HEK293 (cell line): ENCODE results near the gene DOCK9.

Source experiments
- CTCF ChIP-seq: fragments of 450-650 bp; formaldehyde crosslinking; IDR thresholded peaks from 2 replicates; pipeline ENCODE4 v1.5.1; 2016; ENCODE audit warnings: missing biosample characterization, missing genetic modification characterization
- OVOL3 ChIP-seq: fragments of 450-650 bp; formaldehyde crosslinking; IDR thresholded peaks from 2 replicates; pipeline ENCODE4 v1.5.1; 2016; ENCODE audit warnings: missing biosample characterization, missing genetic modification characterization
- SP2 ChIP-seq: fragments of 450-650 bp; formaldehyde crosslinking; IDR thresholded peaks from 2 replicates; pipeline ENCODE4 v1.5.1; 2016; ENCODE audit warnings: missing biosample characterization, missing genetic modification characterization
- TSHZ1 ChIP-seq: fragments of 450-650 bp; formaldehyde crosslinking; IDR thresholded peaks from 2 replicates; pipeline ENCODE4 v1.5.1; 2016; ENCODE audit warnings: missing biosample characterization, missing genetic modification characterization, borderline replicate concordance
- ZBTB1 ChIP-seq: fragments of 450-650 bp; formaldehyde crosslinking; IDR thresholded peaks from 2 replicates; pipeline ENCODE4 v1.5.1; 2016; ENCODE audit warnings: missing biosample characterization, missing genetic modification characterization
- ZNF274 ChIP-seq, 2 experiments: fragments of 200-500 bp in 1 of 2; fragments of 450-650 bp in 1 of 2; sonication (Bioruptor generic) in 1 of 2; formaldehyde crosslinking in 1 of 2; IDR thresholded peaks; 2 replicates each; pipeline versions ENCODE4 v1.5.1 to v1.6.1; 2014 to 2016; ENCODE audit warnings: borderline replicate concordance in 1 of 2, inconsistent platforms in 1 of 2, low read length in 1 of 2, missing biosample characterization in 1 of 2, missing genetic modification characterization in 1 of 2
- ZNF416 ChIP-seq: fragments of 450-650 bp; formaldehyde crosslinking; IDR thresholded peaks from 2 replicates; pipeline ENCODE4 v1.5.1; 2016; ENCODE audit warnings: missing biosample characterization, missing genetic modification characterization
- ZNF621 ChIP-seq: fragments of 450-650 bp; formaldehyde crosslinking; IDR thresholded peaks from 2 replicates; pipeline ENCODE4 v1.5.1; 2017; ENCODE audit warnings: missing biosample characterization, missing genetic modification characterization
- TF ChIP-seq, protein P1 (sequence below): fragments of 450-650 bp; formaldehyde crosslinking; IDR thresholded peaks from 2 replicates; pipeline ENCODE4 v1.5.1; 2016; ENCODE audit warnings: missing biosample characterization, missing genetic modification characterization
- TF ChIP-seq, protein P2 (sequence below): fragments of 450-650 bp; formaldehyde crosslinking; IDR thresholded peaks from 2 replicates; pipeline ENCODE4 v1.5.1; 2016; ENCODE audit warnings: missing biosample characterization, missing genetic modification characterization

DNA sequence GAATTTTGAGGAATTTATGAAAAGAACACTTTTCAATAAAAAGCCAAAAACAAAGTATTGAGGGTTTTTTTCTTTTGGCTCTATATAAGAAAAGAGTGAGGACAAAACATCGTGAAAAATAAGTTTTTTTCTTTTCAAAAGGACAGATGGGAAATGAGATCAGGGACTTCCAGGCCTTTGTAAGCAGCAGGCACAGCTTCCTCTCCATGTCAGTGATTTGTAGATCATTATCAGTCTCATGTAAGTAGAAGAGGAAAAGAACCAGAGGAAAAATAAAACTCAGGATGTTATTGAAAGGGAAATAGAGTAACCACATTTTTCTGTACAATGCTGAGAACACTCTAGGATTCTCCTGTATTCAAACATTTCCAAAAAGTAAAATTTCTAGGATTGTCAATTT is 29.9 kb downstream of the DOCK9 start:
- TF ChIP-seq CTCF (tag by site-specific recombination), result no peak
- TF ChIP-seq, protein P1, sequence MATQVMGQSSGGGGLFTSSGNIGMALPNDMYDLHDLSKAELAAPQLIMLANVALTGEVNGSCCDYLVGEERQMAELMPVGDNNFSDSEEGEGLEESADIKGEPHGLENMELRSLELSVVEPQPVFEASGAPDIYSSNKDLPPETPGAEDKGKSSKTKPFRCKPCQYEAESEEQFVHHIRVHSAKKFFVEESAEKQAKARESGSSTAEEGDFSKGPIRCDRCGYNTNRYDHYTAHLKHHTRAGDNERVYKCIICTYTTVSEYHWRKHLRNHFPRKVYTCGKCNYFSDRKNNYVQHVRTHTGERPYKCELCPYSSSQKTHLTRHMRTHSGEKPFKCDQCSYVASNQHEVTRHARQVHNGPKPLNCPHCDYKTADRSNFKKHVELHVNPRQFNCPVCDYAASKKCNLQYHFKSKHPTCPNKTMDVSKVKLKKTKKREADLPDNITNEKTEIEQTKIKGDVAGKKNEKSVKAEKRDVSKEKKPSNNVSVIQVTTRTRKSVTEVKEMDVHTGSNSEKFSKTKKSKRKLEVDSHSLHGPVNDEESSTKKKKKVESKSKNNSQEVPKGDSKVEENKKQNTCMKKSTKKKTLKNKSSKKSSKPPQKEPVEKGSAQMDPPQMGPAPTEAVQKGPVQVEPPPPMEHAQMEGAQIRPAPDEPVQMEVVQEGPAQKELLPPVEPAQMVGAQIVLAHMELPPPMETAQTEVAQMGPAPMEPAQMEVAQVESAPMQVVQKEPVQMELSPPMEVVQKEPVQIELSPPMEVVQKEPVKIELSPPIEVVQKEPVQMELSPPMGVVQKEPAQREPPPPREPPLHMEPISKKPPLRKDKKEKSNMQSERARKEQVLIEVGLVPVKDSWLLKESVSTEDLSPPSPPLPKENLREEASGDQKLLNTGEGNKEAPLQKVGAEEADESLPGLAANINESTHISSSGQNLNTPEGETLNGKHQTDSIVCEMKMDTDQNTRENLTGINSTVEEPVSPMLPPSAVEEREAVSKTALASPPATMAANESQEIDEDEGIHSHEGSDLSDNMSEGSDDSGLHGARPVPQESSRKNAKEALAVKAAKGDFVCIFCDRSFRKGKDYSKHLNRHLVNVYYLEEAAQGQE, result no peak
- TF ChIP-seq SP2 (tag by site-specific recombination), result no peak
- TF ChIP-seq ZNF621 (tag by site-specific recombination), result no peak
- no peak for TF ChIP-seq TSHZ1
- no peak for TF ChIP-seq ZBTB1
- TF ChIP-seq ZNF274 (IDR thresholded peaks at IDR 0.05; ENCODE audit: low read length), result no peak
- no peak for TF ChIP-seq ZNF274 (tag by site-specific recombination; IDR thresholded peaks at IDR 0.05; ENCODE audit: borderline replicate concordance)
- TF ChIP-seq ZNF416 (tag by site-specific recombination), result no peak
- TF ChIP-seq, protein P2, sequence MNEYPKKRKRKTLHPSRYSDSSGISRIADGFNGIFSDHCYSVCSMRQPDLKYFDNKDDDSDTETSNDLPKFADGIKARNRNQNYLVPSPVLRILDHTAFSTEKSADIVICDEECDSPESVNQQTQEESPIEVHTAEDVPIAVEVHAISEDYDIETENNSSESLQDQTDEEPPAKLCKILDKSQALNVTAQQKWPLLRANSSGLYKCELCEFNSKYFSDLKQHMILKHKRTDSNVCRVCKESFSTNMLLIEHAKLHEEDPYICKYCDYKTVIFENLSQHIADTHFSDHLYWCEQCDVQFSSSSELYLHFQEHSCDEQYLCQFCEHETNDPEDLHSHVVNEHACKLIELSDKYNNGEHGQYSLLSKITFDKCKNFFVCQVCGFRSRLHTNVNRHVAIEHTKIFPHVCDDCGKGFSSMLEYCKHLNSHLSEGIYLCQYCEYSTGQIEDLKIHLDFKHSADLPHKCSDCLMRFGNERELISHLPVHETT, result no peak
- no peak for TF ChIP-seq OVOL3 (tag by site-specific recombination)
